Activated CD8-positive, alpha-beta memory T cell treated with anti-CD3 and anti-CD28 coated beads, Interleukin-2, amount 50 U/mL, for 4 hours (primary cell): ENCODE data around the gene OTUD3.

Source experiments
- DNase-seq: peaks from one replicate; pipeline ENCODE4 v3.0.0-alpha.2; 2020

Gene OTUD3

DNA sequence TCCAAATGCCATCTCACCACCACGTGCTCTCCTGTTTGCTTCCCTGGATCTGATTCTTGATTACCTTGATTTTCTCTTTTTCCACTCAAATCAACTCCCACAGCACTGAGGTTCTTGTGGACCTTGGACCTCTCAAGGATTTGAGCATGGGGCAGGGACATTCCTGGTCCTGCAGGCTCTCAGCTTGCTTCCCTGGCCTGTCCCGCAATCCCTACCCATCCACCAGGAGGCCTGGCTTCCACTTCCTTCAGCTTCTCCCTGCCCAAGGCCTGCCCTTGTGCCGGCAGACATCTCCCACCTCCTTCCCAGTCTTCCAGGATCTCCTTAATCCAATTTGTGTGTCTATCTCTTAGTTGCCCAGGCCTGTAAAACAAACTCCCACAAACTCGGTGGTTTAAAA, 75.6 kb downstream of the OTUD3 start:
- DNase-seq: no peak

DNA sequence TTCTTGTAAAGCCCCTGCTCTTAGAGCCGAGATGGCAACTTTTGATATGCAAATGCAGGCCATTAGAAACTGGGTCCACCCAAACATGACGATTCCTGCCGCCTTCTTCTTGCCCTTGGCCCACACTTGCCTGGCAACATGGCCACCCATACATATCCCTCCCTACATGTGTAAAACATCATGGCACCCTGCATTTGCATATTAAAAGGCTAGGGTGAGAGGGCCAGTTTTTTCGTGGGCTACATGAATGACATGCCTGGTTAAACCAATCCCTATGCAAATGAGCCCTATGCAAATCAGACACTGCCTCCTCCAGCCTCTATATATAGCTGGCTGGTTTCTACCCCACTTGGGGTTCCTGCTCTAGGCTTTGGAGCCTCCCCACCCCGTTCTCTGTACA, 78.4 kb downstream of the OTUD3 start:
- DNase-seq: no peak
